Neural crest cell (in vitro differentiated cells): Measurements from ENCODE around the gene MTUS2. TPM values are rescaled to one million over a fixed set of nuclear protein-coding genes. Genes with fewer than 3 reads are reported as not detected.

Experiments used
- DNase-seq: peaks from one replicate; pipeline ENCODE4 v3.0.0; 2021; ENCODE audit warnings: low read depth, mixed read lengths, low spot score
- H3K27ac Mint-ChIP-seq: one replicate; pipeline ENCODE4 v1.8.0; 2021; ENCODE audit warnings: mild to moderate bottlenecking, mixed read lengths; ENCODE audit not compliant: unreplicated experiment
- H3K27me3 Mint-ChIP-seq: 2 replicates; pipeline ENCODE4 v1.8.0; 2021; ENCODE audit warnings: low read depth, mild to moderate bottlenecking, mixed read lengths
- H3K36me3 Mint-ChIP-seq: 2 replicates; pipeline ENCODE4 v1.8.0; 2021; ENCODE audit warnings: low read depth, mild to moderate bottlenecking, mixed read lengths
- H3K4me1 Mint-ChIP-seq: 2 replicates; pipeline ENCODE4 v1.8.0; 2021; ENCODE audit warnings: mixed read lengths
- H3K4me3 Mint-ChIP-seq: one replicate; pipeline ENCODE4 v1.8.0; 2021; ENCODE audit warnings: mild to moderate bottlenecking, mixed read lengths
- H3K9me3 Mint-ChIP-seq: 2 replicates; pipeline ENCODE4 v1.8.0; 2021; ENCODE audit warnings: mixed read lengths
- CTCF ChIP-seq: fragments of 200-600 bp; sonication (generic); conservative IDR thresholded peaks from 2 replicates; pipeline ENCODE4 v1.5.0; 2021; ENCODE audit warnings: antibody characterized with exemption, mild to moderate bottlenecking
- total RNA-seq: library from RNA; stranded (reverse); gene quantifications from 2 replicates; pipeline ENCODE4 v1.2.1, GENCODE V29; 2021

The MTUS2 gene
- total RNA-seq, 1 donor from 2014 or later: 0.91 TPM

- Mint-ChIP-seq H3K27ac (no peak overlapping the region), H3K4me1 (peaks cover 11% of the 10 kb centered on the region), H3K4me3 (no peak overlapping the region), H3K9me3 (no peaks in the 10 kb centered on the region), H3K27me3 (peaks cover 39% of the 10 kb centered on the region), H3K36me3 (no peaks in the 10 kb centered on the region)
- no peak for DNase-seq
- no peak for TF ChIP-seq CTCF
These were observed 534.9 kb downstream of the MTUS2 start for GRCh38 chr13:29355029-29355428.

- Mint-ChIP-seq H3K27ac (no peak overlapping the region), H3K27me3 (peaks cover 30% of the 10 kb centered on the region), H3K4me3 (no peak overlapping the region), H3K9me3 (no peaks in the 10 kb centered on the region), H3K4me1 (peaks cover 11% of the 10 kb centered on the region), H3K36me3 (no peaks in the 10 kb centered on the region)
- TF ChIP-seq CTCF: no peak
- no peak for DNase-seq
These were observed 539.0 kb downstream of the MTUS2 start for GRCh38 chr13:29359181-29359580.

GRCh38 chr13:29361716-29362115, 541.6 kb downstream of the MTUS2 start:
- no peaks in the 10 kb centered on the region for H3K36me3 Mint-ChIP-seq
- no peak for TF ChIP-seq CTCF
- peaks cover 41% of the 10 kb centered on the region for H3K27me3 Mint-ChIP-seq
- no peak overlapping the region for H3K27ac Mint-ChIP-seq
- DNase-seq: no peak
- no peaks in the 10 kb centered on the region for H3K9me3 Mint-ChIP-seq
- H3K4me3 Mint-ChIP-seq: no peak overlapping the region
- peaks cover 2% of the 10 kb centered on the region for H3K4me1 Mint-ChIP-seq

GRCh38 chr13:29362849-29363604, 542.9 kb downstream of the MTUS2 start:
- TF ChIP-seq CTCF: peak; percentile 93
- DNase-seq: peak; percentile 52
- Mint-ChIP-seq H3K4me1 (no peaks in the 10 kb centered on the region), H3K4me3 (no peak overlapping the region), H3K27ac (no peak overlapping the region), H3K27me3 (peaks cover 41% of the 10 kb centered on the region), H3K36me3 (no peaks in the 10 kb centered on the region), H3K9me3 (no peaks in the 10 kb centered on the region)

- TF ChIP-seq CTCF: peak; percentile 80
- Mint-ChIP-seq H3K27me3 (peaks cover 50% of the 10 kb centered on the region), H3K4me3 (no peak overlapping the region), H3K36me3 (no peaks in the 10 kb centered on the region), H3K27ac (no peak overlapping the region), H3K9me3 (no peaks in the 10 kb centered on the region), H3K4me1 (no peaks in the 10 kb centered on the region)
- DNase-seq: peak; percentile 9
These were observed 549.1 kb downstream of the MTUS2 start for GRCh38 chr13:29369060-29369743.
